Vagina (tissue), 2 donors: ENCODE results near the gene TMEM215.
"Not testable (repeated sequence)": the region's sequence is repeated elsewhere in the genome, so short reads cannot be mapped to it uniquely, and the experiment has no call there.

Experiments
- POLR2A ChIP-seq, 2 donors: fragments of 450-650 bp; IDR thresholded peaks; one replicate each; pipeline ENCODE4 v1.6.1; 2017; ENCODE audit warnings: antibody characterized with exemption in 2 of 2, mild to moderate bottlenecking in 2 of 2, moderate library complexity in 2 of 2
- POLR2AphosphoS5 ChIP-seq, 2 donors: sonication (generic); formaldehyde crosslinking; IDR thresholded peaks; one replicate each; pipeline ENCODE4 v1.9.0; 2017; ENCODE audit warnings: antibody characterized with exemption in 2 of 2, mild to moderate bottlenecking in 2 of 2, low read depth in 1 of 2; ENCODE audit not compliant: insufficient read depth in 1 of 2
- TF ChIP-seq, protein P1 (sequence below), 3 experiments: fragments of 450-650 bp in 2 of 3; fragments of 200-600 bp in 1 of 3; sonication (generic) in 1 of 3; IDR thresholded peaks; one replicate each; pipeline ENCODE4 v1.5.1; 2017 to 2019; ENCODE audit warnings: antibody characterized with exemption in 3 of 3, mild to moderate bottlenecking in 2 of 3, moderate library complexity in 2 of 3

DNA sequence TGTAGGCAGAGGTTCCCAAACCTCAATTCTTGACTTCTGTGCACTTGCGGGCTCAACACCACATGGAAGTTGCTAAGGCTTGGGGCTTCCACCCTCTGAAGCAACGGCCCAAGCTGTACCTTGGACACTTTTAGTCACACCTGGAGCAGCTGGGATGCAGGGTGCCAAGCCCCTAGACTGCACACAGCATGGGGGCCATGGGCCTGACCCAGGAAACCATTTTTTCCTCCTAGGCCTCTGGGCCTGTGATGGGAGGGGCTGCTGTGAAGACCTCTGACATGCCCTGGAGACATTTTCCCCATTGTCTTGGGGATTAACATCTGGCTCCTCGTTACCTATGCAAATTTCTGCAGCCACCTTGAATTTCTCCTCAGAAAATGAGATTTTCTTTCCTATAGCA, 12.7 kb downstream of the TMEM215 start:
- TF ChIP-seq, protein P1, sequence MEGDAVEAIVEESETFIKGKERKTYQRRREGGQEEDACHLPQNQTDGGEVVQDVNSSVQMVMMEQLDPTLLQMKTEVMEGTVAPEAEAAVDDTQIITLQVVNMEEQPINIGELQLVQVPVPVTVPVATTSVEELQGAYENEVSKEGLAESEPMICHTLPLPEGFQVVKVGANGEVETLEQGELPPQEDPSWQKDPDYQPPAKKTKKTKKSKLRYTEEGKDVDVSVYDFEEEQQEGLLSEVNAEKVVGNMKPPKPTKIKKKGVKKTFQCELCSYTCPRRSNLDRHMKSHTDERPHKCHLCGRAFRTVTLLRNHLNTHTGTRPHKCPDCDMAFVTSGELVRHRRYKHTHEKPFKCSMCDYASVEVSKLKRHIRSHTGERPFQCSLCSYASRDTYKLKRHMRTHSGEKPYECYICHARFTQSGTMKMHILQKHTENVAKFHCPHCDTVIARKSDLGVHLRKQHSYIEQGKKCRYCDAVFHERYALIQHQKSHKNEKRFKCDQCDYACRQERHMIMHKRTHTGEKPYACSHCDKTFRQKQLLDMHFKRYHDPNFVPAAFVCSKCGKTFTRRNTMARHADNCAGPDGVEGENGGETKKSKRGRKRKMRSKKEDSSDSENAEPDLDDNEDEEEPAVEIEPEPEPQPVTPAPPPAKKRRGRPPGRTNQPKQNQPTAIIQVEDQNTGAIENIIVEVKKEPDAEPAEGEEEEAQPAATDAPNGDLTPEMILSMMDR (IDR thresholded peaks at IDR 0.05): not testable (repeated sequence)
- not testable (repeated sequence) for TF ChIP-seq POLR2AphosphoS5 (IDR thresholded peaks at IDR 0.05; ENCODE audit: insufficient read depth in 1 of 2, low read depth in 1 of 2); POLR2A (IDR thresholded peaks at IDR 0.05)
